ENCODE measurements around the gene CCDC167.

DNA sequence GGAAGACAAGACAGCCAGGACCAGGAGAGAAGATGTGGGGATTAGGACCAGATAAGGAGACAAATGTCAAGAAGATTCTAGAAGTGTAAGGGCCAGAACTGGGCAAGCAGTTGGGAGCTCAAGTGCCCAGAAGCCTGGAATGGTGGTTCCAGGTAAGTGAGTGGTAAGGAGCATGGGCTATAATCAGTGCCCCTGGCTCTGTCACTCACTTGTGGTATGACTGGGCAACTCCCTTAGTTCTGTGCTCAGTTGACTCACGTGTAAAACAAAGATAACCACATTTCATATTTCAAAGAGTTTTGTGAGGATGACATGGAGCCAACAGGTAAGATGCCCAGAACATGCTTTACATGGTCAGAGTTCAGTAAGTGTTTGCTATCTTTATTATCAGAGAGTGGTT, 11.2 kb downstream of the CCDC167 start:
- TF ChIP-seq, protein P1, sequence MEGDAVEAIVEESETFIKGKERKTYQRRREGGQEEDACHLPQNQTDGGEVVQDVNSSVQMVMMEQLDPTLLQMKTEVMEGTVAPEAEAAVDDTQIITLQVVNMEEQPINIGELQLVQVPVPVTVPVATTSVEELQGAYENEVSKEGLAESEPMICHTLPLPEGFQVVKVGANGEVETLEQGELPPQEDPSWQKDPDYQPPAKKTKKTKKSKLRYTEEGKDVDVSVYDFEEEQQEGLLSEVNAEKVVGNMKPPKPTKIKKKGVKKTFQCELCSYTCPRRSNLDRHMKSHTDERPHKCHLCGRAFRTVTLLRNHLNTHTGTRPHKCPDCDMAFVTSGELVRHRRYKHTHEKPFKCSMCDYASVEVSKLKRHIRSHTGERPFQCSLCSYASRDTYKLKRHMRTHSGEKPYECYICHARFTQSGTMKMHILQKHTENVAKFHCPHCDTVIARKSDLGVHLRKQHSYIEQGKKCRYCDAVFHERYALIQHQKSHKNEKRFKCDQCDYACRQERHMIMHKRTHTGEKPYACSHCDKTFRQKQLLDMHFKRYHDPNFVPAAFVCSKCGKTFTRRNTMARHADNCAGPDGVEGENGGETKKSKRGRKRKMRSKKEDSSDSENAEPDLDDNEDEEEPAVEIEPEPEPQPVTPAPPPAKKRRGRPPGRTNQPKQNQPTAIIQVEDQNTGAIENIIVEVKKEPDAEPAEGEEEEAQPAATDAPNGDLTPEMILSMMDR (IDR thresholded peaks at IDR 0.05 in 4 of 5, conservative IDR thresholded peaks at IDR 0.05 in 1 of 5), result no peak
- TF ChIP-seq POLR2A (IDR thresholded peaks at IDR 0.05), result no peak
